CD14-positive monocyte (primary cell): ENCODE results near the gene HSD11B2. TPM values are rescaled to one million over a fixed set of nuclear protein-coding genes. Genes with fewer than 3 reads are reported as not detected.
A peak's percentile ranks its signal among the peaks of the same experiment; 100 is the strongest.

Source experiments
- DNase-seq, 3 donors: peaks; one replicate each; pipeline ENCODE4 v3.0.0-alpha.2; 2011 to 2022
- H2AFZ ChIP-seq: 2 replicates; pipeline ENCODE4 v1.6.0; 2012; ENCODE audit warnings: mild to moderate bottlenecking, low read depth, low read length, inconsistent platforms; ENCODE audit not compliant: insufficient read depth, poor library complexity, severe bottlenecking
- H3K27ac ChIP-seq, 2 donors: 1 replicate in 1 of 2; 2 replicates in 1 of 2; pipeline ENCODE4 v1.5.1; 2012 to 2013; ENCODE audit warnings: low read length in 2 of 2, control low read depth in 1 of 2, inconsistent platforms in 1 of 2, low read depth in 1 of 2, mild to moderate bottlenecking in 1 of 2
- H3K27me3 ChIP-seq, 2 donors: one replicate each; pipeline versions ENCODE4 v1.6.0 to v1.6.1; 2011 to 2013; ENCODE audit warnings: low read length in 2 of 2; ENCODE audit not compliant: control insufficient read depth in 2 of 2, insufficient read depth in 2 of 2
- H3K36me3 ChIP-seq, 2 donors: replicated peaks in 1 of 2; 1 replicate in 1 of 2; 2 replicates in 1 of 2; pipeline versions ENCODE4 v1.5.1 to v1.6.1; 2012 to 2013; ENCODE audit warnings: low read length in 2 of 2, control low read depth in 1 of 2, inconsistent platforms in 1 of 2, mild to moderate bottlenecking in 1 of 2; ENCODE audit not compliant: insufficient read depth in 2 of 2, control insufficient read depth in 1 of 2
- H3K4me1 ChIP-seq, 2 donors: 1 replicate in 1 of 2; 2 replicates in 1 of 2; pipeline versions ENCODE4 v1.5.1 to v1.6.1; 2012 to 2013; ENCODE audit warnings: low read length in 2 of 2, control low read depth in 1 of 2, inconsistent platforms in 1 of 2, mild to moderate bottlenecking in 1 of 2, moderate library complexity in 1 of 2; ENCODE audit not compliant: insufficient read depth in 2 of 2, control insufficient read depth in 1 of 2
- H3K4me2 ChIP-seq: replicated peaks from 2 replicates; pipeline ENCODE3; 2012; ENCODE audit warnings: low read length, moderate library complexity, mild to moderate bottlenecking; ENCODE audit not compliant: poor library complexity, severe bottlenecking; ENCODE audit errors: extremely low read depth
- H3K4me3 ChIP-seq, 3 experiments: fragments of 200-600 bp in 1 of 3; sonication (generic) in 1 of 3; replicated peaks in 1 of 3; 1 replicate in 2 of 3; 2 replicates in 1 of 3; pipeline ENCODE4 v1.5.1; 2011 to 2013; ENCODE audit warnings: low read length in 3 of 3, mild to moderate bottlenecking in 3 of 3, control low read depth in 2 of 3, low read depth in 2 of 3, inconsistent platforms in 1 of 3, moderate library complexity in 1 of 3
- H3K79me2 ChIP-seq: 2 replicates; pipeline ENCODE4 v1.6.0; 2012; ENCODE audit warnings: mild to moderate bottlenecking, control low read depth, inconsistent platforms, low read length, moderate library complexity; ENCODE audit not compliant: insufficient read depth
- H3K9ac ChIP-seq: 2 replicates; pipeline ENCODE4 v1.6.0; 2017; ENCODE audit warnings: low read length, mild to moderate bottlenecking; ENCODE audit not compliant: insufficient read depth, poor library complexity, severe bottlenecking
- H3K9me3 ChIP-seq, 2 donors: replicated peaks in 1 of 2; 1 replicate in 1 of 2; 2 replicates in 1 of 2; pipeline versions ENCODE4 v1.5.1 to v1.6.1; 2012 to 2013; ENCODE audit warnings: low read length in 2 of 2, control low read depth in 1 of 2; ENCODE audit not compliant: control insufficient read depth in 1 of 2, insufficient read depth in 1 of 2
- H4K20me1 ChIP-seq: 2 replicates; pipeline ENCODE4 v1.6.0; 2012; ENCODE audit warnings: mild to moderate bottlenecking, low read length, control low read depth, moderate library complexity; ENCODE audit not compliant: insufficient read depth
- H3K27ac Mint-ChIP-seq, 7 donors: one replicate each; pipeline ENCODE4 v1.8.0; 2020; ENCODE audit warnings: mild to moderate bottlenecking in 7 of 7, mixed read lengths in 7 of 7, moderate library complexity in 6 of 7, inconsistent platforms in 2 of 7
- H3K27me3 Mint-ChIP-seq, 3 donors: one replicate each; pipeline ENCODE4 v1.8.0; 2021 to 2022; ENCODE audit warnings: low read depth in 3 of 3, mild to moderate bottlenecking in 3 of 3, mixed read lengths in 3 of 3, moderate library complexity in 3 of 3, inconsistent platforms in 1 of 3
- H3K36me3 Mint-ChIP-seq, 2 donors: one replicate each; pipeline ENCODE4 v1.8.0; 2020; ENCODE audit warnings: mixed read lengths in 2 of 2, inconsistent platforms in 1 of 2, mild to moderate bottlenecking in 1 of 2
- H3K4me1 Mint-ChIP-seq: one replicate; pipeline ENCODE4 v1.8.0; 2020; ENCODE audit warnings: mild to moderate bottlenecking, mixed read lengths
- H3K4me3 Mint-ChIP-seq, 2 donors: one replicate each; pipeline ENCODE4 v1.8.0; 2020; ENCODE audit warnings: mild to moderate bottlenecking in 2 of 2, mixed read lengths in 2 of 2, moderate library complexity in 1 of 2
- H3K9me3 Mint-ChIP-seq, 7 donors: one replicate each; pipeline ENCODE4 v1.8.0; 2020 to 2022; ENCODE audit warnings: mixed read lengths in 7 of 7, mild to moderate bottlenecking in 6 of 7, moderate library complexity in 6 of 7, inconsistent platforms in 2 of 7
- CTCF ChIP-seq: fragments of 200-600 bp; IDR thresholded peaks from one replicate; pipeline ENCODE4 v1.8.0; 2022; ENCODE audit warnings: antibody characterized with exemption, mild to moderate bottlenecking
- WGBS: methylation state at CpG from one replicate; pipeline ENCODE4 v1.1.5; 2013; ENCODE audit warnings: missing lambda C conversion rate; ENCODE audit not compliant: insufficient coverage; 5-methylcytosine and 5-hydroxymethylcytosine counted together
- intact Hi-C, 2 donors: fragments of 100-400 bp; cut with micrococcal nuclease; formaldehyde crosslinking; loops; one replicate each; pipeline versions ENCODE4 v1.15.0 to v1.15.1; 2023
- polyA plus RNA-seq, 3 donors: library from polyadenylated mRNA; depleted of rRNA in 1 of 3; unstranded in 2 of 3; stranded (reverse) in 1 of 3; fragments of 300-500 nt in 2 of 3; fragments of >200 nt in 1 of 3; fragmentation: Illumina TruSeq in 2 of 3; gene quantifications; 1 replicate in 2 of 3; 2 replicates in 1 of 3; pipeline ENCODE4 v1.2.3, GENCODE V29; 2012 to 2021

Gene HSD11B2
- polyA plus RNA-seq, 3 donors = not detected

GRCh38 chr16:67483150-67483549, 52.2 kb downstream of the HSD11B2 start, which contains the start of gene AGRP:
TSS of gene AGRP (minus strand) at chr16:67483547. CDS start at chr16:67483398, 149 bp downstream.
- H3K36me3 ChIP-seq = peaks cover 9 to 15% of the 10 kb centered on the region in 2 donors
- DNase-seq = no peak
- H4K20me1 ChIP-seq = peaks cover 24% of the 10 kb centered on the region
- no peaks in the 10 kb centered on the region for H3K9me3 ChIP-seq
- H3K27ac ChIP-seq = peak within 1 kb of the TSS; percentile 80 to 99
- 90% methylated on average over 6 of the region's 6 CpGs for WGBS
- peaks cover 0 to 3% (median 0%) of the 10 kb centered on the region in 7 donors for H3K9me3 Mint-ChIP-seq
- peak within 1 kb of the TSS; percentile 80 for H3K4me2 ChIP-seq
- peaks cover 78% of the 10 kb centered on the region for H3K4me1 Mint-ChIP-seq
- H3K4me3 ChIP-seq = peak within 1 kb of the TSS; percentile 54 to 98 (median 84)
- H3K9ac ChIP-seq = peak within 1 kb of the TSS; percentile 100
- peaks cover 96% of the 10 kb centered on the region for H3K79me2 ChIP-seq
- no peaks in the 10 kb centered on the region for H3K27me3 ChIP-seq
- peak within 1 kb of the TSS; percentile 61 for H2AFZ ChIP-seq
- peaks cover 78 to 89% of the 10 kb centered on the region in 2 donors for H3K4me1 ChIP-seq
- H3K27ac Mint-ChIP-seq = peak within 1 kb of the TSS; percentile 54 to 100 (median 97)
- peak within 1 kb of the TSS; percentile 98 for H3K4me3 Mint-ChIP-seq
- peaks cover 20 to 31% of the 10 kb centered on the region in 2 donors for H3K36me3 Mint-ChIP-seq
- intact Hi-C loops = loop anchor here (5.0 kb wide), 2 partner anchors 34 to 49 kb away; no protein-coding TSS in a partner anchor
- TF ChIP-seq CTCF = no peak
- H3K27me3 Mint-ChIP-seq = peaks cover 0 to 1% (median 0%) of the 10 kb centered on the region in 3 donors

- no peak overlapping the region for H3K4me3 Mint-ChIP-seq
- Histone ChIP-seq H3K36me3 (peaks cover 9 to 15% of the 10 kb centered on the region in 2 donors), H3K9me3 (no peaks in the 10 kb centered on the region), H3K27ac (peak overlapping the region; percentile 1 to 80), H3K4me1 (peaks cover 80 to 90% of the 10 kb centered on the region in 2 donors), H3K79me2 (peaks cover 90% of the 10 kb centered on the region), H3K4me3 (peak overlapping the region in 1 of 3 experiments; percentile 84), H3K4me2 (peak overlapping the region; percentile 80), H2AFZ (no peak overlapping the region), H3K27me3 (no peaks in the 10 kb centered on the region), H4K20me1 (peaks cover 17% of the 10 kb centered on the region), H3K9ac (no peak overlapping the region)
- H3K27ac Mint-ChIP-seq = peak overlapping the region in 5 of 7 donors; percentile 25 to 78 (median 71)
- H3K9me3 Mint-ChIP-seq = peaks cover 0 to 3% (median 0%) of the 10 kb centered on the region in 7 donors
- intact Hi-C loops = loop anchor here (5.0 kb wide), 2 partner anchors 33 to 48 kb away; no protein-coding TSS in a partner anchor
- no peak for DNase-seq
- WGBS = 86% methylated on average over 8 of the region's 12 CpGs
- peaks cover 17 to 23% of the 10 kb centered on the region in 2 donors for H3K36me3 Mint-ChIP-seq
- TF ChIP-seq CTCF = no peak
- H3K4me1 Mint-ChIP-seq = peaks cover 76% of the 10 kb centered on the region
- peaks cover 0 to 1% (median 0%) of the 10 kb centered on the region in 3 donors for H3K27me3 Mint-ChIP-seq
These were observed 53.0 kb downstream of the HSD11B2 start for GRCh38 chr16:67483731-67484525.
